C4-2B (cell line): Measurements from ENCODE around the gene M6PR.
A peak's percentile ranks its signal among the peaks of the same experiment; 100 is the strongest.

Experiments used
- H3K27ac ChIP-seq: fragments of 450-650 bp; 2 replicates; pipeline ENCODE4 v1.5.1; 2017
- CTCF ChIP-seq: fragments of 450-650 bp; conservative IDR thresholded peaks from 2 replicates; pipeline ENCODE4 v1.5.1; 2017; ENCODE audit warnings: mild to moderate bottlenecking
- ZFX ChIP-seq: fragments of 450-650 bp; IDR thresholded peaks from 2 replicates; pipeline ENCODE4 v1.6.1; 2017

The M6PR gene

GRCh38 chr12:8987685-8988084 lies 38.2 kb upstream of the M6PR start:
- no peak overlapping the region for H3K27ac ChIP-seq
- TF ChIP-seq CTCF (no peak), ZFX (no peak)

GRCh38 chr12:8987163-8987562 lies 37.7 kb upstream of the M6PR start:
- TF ChIP-seq ZFX (no peak), CTCF (no peak)
- no peak overlapping the region for H3K27ac ChIP-seq

- TF ChIP-seq CTCF (no peak), ZFX (no peak)
- H3K27ac ChIP-seq = no peak overlapping the region
Observed at GRCh38 chr12:8985213-8985754, 35.8 kb upstream of the M6PR start.

- H3K27ac ChIP-seq = no peak overlapping the region
- TF ChIP-seq ZFX (no peak), CTCF (no peak)
Observed at GRCh38 chr12:8980137-8980536, 30.7 kb upstream of the M6PR start.

GRCh38 chr12:8970432-8970831 lies 21.0 kb upstream of the M6PR start:
- no peak for TF ChIP-seq ZFX
- TF ChIP-seq CTCF = no peak
- H3K27ac ChIP-seq = no peak overlapping the region

- peak overlapping the region; percentile 11; the same call in 1 of the 2 replicates for H3K27ac ChIP-seq
- TF ChIP-seq ZFX = no peak
- TF ChIP-seq CTCF = no peak
Observed at GRCh38 chr12:8969861-8970411, 20.5 kb upstream of the M6PR start.

- H3K27ac ChIP-seq = no peak overlapping the region
Observed at GRCh38 chr12:8968761-8969160, 19.3 kb upstream of the M6PR start.

More at GRCh38 chr12:8968761-8969160, 19.3 kb upstream of the M6PR start:
- TF ChIP-seq CTCF = no peak
- no peak for TF ChIP-seq ZFX
